Measurements from ENCODE around the gene DPH3.

Gene DPH3

GRCh38 chr3:16290827-16291196 is 26.1 kb upstream of the DPH3 start:
- DNase-seq (ENCODE audit: low read depth in 2 of 2): no peak

GRCh38 chr3:16290007-16290826 is 25.5 kb upstream of the DPH3 start:
- DNase-seq (ENCODE audit: low read depth in 2 of 2): no peak

GRCh38 chr3:16289144-16289889 is 24.6 kb upstream of the DPH3 start:
- no peak for DNase-seq (ENCODE audit: low read depth in 2 of 2)

GRCh38 chr3:16288664-16289063 is 23.9 kb upstream of the DPH3 start:
- DNase-seq (ENCODE audit: low read depth in 2 of 2): no peak

GRCh38 chr3:16286751-16287543 is 22.2 kb upstream of the DPH3 start:
- no peak for DNase-seq (ENCODE audit: low read depth in 2 of 2)

GRCh38 chr3:16286161-16286560 is 21.4 kb upstream of the DPH3 start:
- peak in 1 of 2 donors; percentile 38 for DNase-seq (ENCODE audit: low read depth in 2 of 2)

GRCh38 chr3:16284633-16285032 is 19.9 kb upstream of the DPH3 start:
- no peak for DNase-seq (ENCODE audit: low read depth in 2 of 2)

- DNase-seq (ENCODE audit: low read depth in 2 of 2): no peak
Observed at GRCh38 chr3:16280671-16281070, 15.9 kb upstream of the DPH3 start.

GRCh38 chr3:16279010-16279801 is 14.5 kb upstream of the DPH3 start:
- no peak for DNase-seq (ENCODE audit: low read depth in 2 of 2)

- no peak for DNase-seq (ENCODE audit: low read depth in 2 of 2)
Observed at GRCh38 chr3:16277471-16277870, 12.7 kb upstream of the DPH3 start.

- no peak for DNase-seq (ENCODE audit: low read depth in 2 of 2)
Observed at GRCh38 chr3:16273867-16274266, 9.1 kb upstream of the DPH3 start.

GRCh38 chr3:16272588-16272987 is 7.8 kb upstream of the DPH3 start:
- DNase-seq (ENCODE audit: low read depth in 2 of 2): no peak

GRCh38 chr3:16270855-16271254 is 6.1 kb upstream of the DPH3 start:
- DNase-seq (ENCODE audit: low read depth in 2 of 2): no peak

- DNase-seq (ENCODE audit: low read depth in 2 of 2): no peak
Observed at GRCh38 chr3:16266714-16267113, 2.0 kb upstream of the DPH3 start.

GRCh38 chr3:16265455-16265786 is 678 bp upstream of the DPH3 start:
- DNase-seq (ENCODE audit: low read depth in 2 of 2): no peak

- DNase-seq (ENCODE audit: low read depth in 2 of 2): no peak
Observed at GRCh38 chr3:16264174-16264707, 502 bp downstream of the DPH3 start.

GRCh38 chr3:16262174-16262573 is 2.6 kb downstream of the DPH3 start:
- no peak for DNase-seq (ENCODE audit: low read depth in 2 of 2)

- no peak for DNase-seq (ENCODE audit: low read depth in 2 of 2)
Observed at GRCh38 chr3:16260046-16260445, 4.7 kb downstream of the DPH3 start.

GRCh38 chr3:16258866-16259265 is 5.9 kb downstream of the DPH3 start:
- no peak for DNase-seq (ENCODE audit: low read depth in 2 of 2)

- no peak for DNase-seq (ENCODE audit: low read depth in 2 of 2)
Observed at GRCh38 chr3:16258177-16258576, 6.6 kb downstream of the DPH3 start.

GRCh38 chr3:16257309-16257708 is 7.4 kb downstream of the DPH3 start:
- DNase-seq (ENCODE audit: low read depth in 2 of 2): no peak

- no peak for DNase-seq (ENCODE audit: low read depth in 2 of 2)
Observed at GRCh38 chr3:16255726-16256125, 9.0 kb downstream of the DPH3 start.
